Upper lobe of right lung (tissue), 1 donor: Measurements from ENCODE around the gene IFI27L2. TPM values are rescaled to one million over a fixed set of nuclear protein-coding genes. Genes with fewer than 3 reads are reported as not detected.

ENCODE experiments used
- ATAC-seq: fragments of 200-7000 bp; cut with Tn5 transposase; one replicate; pipeline ENCODE4 v1.9.1; 2020; ENCODE audit warnings: mild to moderate bottlenecking, moderate library complexity
- DNase-seq: peaks from one replicate; pipeline ENCODE4 v3.0.0-alpha.2; 2020
- H3K27ac ChIP-seq: fragments of 200-600 bp; one replicate; pipeline ENCODE4 v1.8.0; 2022
- H3K27me3 ChIP-seq: fragments of 200-600 bp; one replicate; pipeline ENCODE4 v1.8.0; 2022; ENCODE audit warnings: mild to moderate bottlenecking
- H3K36me3 ChIP-seq: fragments of 200-600 bp; one replicate; pipeline ENCODE4 v1.8.0; 2022
- H3K4me1 ChIP-seq: fragments of 200-600 bp; one replicate; pipeline ENCODE4 v1.8.0; 2022
- H3K4me3 ChIP-seq: fragments of 200-600 bp; one replicate; pipeline ENCODE4 v1.8.0; 2022; ENCODE audit warnings: mild to moderate bottlenecking
- H3K9me3 ChIP-seq: fragments of 200-600 bp; one replicate; pipeline ENCODE4 v1.8.0; 2022
- CTCF ChIP-seq: fragments of 200-600 bp; IDR thresholded peaks from one replicate; pipeline ENCODE4 v1.8.0; 2022; ENCODE audit warnings: antibody characterized with exemption
- intact Hi-C: fragments of 100-400 bp; cut with DNase I; formaldehyde crosslinking; loops from one replicate; pipeline ENCODE4 v1.11.0; 2022
- total RNA-seq: library from RNA; stranded (reverse); fragmentation: NEBNext Ultra II Directional; extraction: Animal tissue kit (Norgen Biotek cat#: 25700); gene quantifications from one replicate; pipeline ENCODE4 v1.2.1, GENCODE V29; 2021
- donor health status: DM: no; HTN: yes; CAD: no; lungs with severe emphysema.

IFI27L2 gene
- total RNA-seq, 1 donor from 2014 or later: 32.4 TPM

DNA sequence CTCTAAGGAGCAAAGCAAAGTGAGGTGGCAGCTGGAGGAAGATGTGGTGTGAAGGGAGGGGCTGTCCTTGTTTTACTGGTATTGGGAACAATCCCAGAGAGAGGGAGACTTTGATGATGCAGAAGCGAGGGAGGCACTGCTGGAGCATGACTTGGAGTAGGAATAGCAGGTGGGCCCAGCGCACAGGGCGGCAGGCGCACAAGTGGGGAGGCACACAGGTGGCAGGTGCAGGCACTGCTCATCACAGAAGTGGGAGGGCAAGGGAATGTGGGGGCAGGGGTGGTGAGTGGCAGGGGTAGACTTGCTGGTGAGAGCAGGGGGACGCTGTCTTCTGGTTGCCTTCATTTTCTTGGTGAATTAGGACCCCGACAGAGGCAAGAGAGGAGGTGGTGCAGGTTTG, 30.4 kb downstream of the IFI27L2 start:
- Histone ChIP-seq H3K36me3 (no peaks in the 10 kb centered on the region), H3K27ac (no peak overlapping the region), H3K27me3 (no peaks in the 10 kb centered on the region), H3K4me1 (no peaks in the 10 kb centered on the region), H3K9me3 (no peaks in the 10 kb centered on the region), H3K4me3 (no peak overlapping the region)
- DNase-seq: no peak
- ATAC-seq: no peak
- no peak for TF ChIP-seq CTCF
- intact Hi-C loops: no loop called here

DNA sequence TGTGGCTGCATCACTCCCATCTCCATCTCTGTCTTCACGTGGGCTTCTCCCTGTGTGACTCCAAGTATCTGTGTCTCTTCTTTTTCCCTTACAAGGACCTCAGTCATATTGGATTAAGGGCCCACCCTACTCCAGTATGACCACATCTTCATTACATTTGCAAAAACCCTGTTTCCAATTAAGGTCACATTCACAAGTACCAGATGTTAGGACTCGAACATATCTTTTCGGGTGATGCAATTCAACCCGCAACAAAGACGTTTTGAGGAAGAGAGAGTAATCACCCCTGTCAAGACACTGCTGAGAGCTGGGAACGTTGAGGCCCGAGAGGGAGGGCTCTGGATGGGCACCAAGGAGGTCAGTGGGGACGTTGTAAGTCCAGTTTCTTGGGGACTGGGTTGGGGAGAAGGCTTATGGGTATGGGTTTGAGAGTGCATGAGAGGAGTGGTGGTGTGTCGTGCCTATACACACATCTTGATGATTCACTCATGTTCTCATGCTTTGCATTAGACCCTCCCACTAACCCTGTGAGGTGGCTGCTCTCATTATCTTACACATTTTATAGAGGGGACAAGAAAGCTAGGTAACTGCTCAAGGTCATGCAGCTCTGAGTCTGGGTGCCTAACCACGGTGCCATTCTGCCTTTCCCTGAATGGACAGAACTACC, 30.9 kb downstream of the IFI27L2 start:
- no peak for ATAC-seq
- DNase-seq: no peak
- Histone ChIP-seq H3K27me3 (no peaks in the 10 kb centered on the region), H3K4me3 (no peak overlapping the region), H3K36me3 (no peaks in the 10 kb centered on the region), H3K9me3 (no peaks in the 10 kb centered on the region), H3K27ac (no peak overlapping the region), H3K4me1 (no peaks in the 10 kb centered on the region)
- intact Hi-C loops: no loop called here
- TF ChIP-seq CTCF: no peak

- DNase-seq (no peak), ATAC-seq (no peak)
- Histone ChIP-seq H3K27me3 (no peaks in the 10 kb centered on the region), H3K27ac (no peak overlapping the region), H3K36me3 (no peaks in the 10 kb centered on the region), H3K4me1 (no peaks in the 10 kb centered on the region), H3K4me3 (no peak overlapping the region), H3K9me3 (no peaks in the 10 kb centered on the region)
- TF ChIP-seq CTCF: no peak
- intact Hi-C loops: no loop called here
These were observed 32.3 kb downstream of the IFI27L2 start for GRCh38 chr14:94097091-94097490.

GRCh38 chr14:94093418-94093817, 36.0 kb downstream of the IFI27L2 start:
- DNase-seq: no peak
- Histone ChIP-seq H3K4me1 (no peaks in the 10 kb centered on the region), H3K9me3 (no peaks in the 10 kb centered on the region), H3K4me3 (no peak overlapping the region), H3K27ac (no peak overlapping the region), H3K36me3 (no peaks in the 10 kb centered on the region), H3K27me3 (no peaks in the 10 kb centered on the region)
- ATAC-seq: no peak
- intact Hi-C loops: no loop called here
- TF ChIP-seq CTCF: no peak

DNA sequence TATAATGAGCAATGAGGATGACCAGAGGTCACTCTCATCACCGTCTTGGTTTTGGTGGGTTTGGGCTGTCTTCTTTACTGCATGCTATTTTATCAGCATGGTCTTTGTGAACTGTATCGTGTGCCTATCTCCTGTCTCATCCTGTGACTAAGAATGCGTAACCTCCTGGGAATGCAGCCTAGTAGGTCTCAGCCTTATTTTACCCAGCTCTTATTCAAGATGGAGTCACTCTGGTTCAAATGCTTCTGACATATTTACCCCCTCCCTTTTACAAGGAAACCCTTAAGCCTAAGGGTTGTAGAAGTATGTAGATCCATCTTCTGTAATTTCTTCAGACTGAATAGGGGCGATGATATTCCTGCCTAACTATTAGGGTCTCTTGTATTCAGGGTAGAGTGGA, 39.9 kb downstream of the IFI27L2 start:
- intact Hi-C loops: no loop called here
- H3K27ac ChIP-seq: no peak overlapping the region
- no peaks in the 10 kb centered on the region for H3K4me1 ChIP-seq
- H3K4me3 ChIP-seq: no peak overlapping the region
- no peaks in the 10 kb centered on the region for H3K36me3 ChIP-seq
- no peak for ATAC-seq
- no peaks in the 10 kb centered on the region for H3K9me3 ChIP-seq
- no peak for TF ChIP-seq CTCF
- H3K27me3 ChIP-seq: no peaks in the 10 kb centered on the region
- no peak for DNase-seq

GRCh38 chr14:94088516-94088915, 40.9 kb downstream of the IFI27L2 start:
- no peaks in the 10 kb centered on the region for H3K36me3 ChIP-seq
- no peak overlapping the region for H3K4me3 ChIP-seq
- no peak for TF ChIP-seq CTCF
- H3K27me3 ChIP-seq: no peaks in the 10 kb centered on the region
- H3K4me1 ChIP-seq: no peaks in the 10 kb centered on the region
- intact Hi-C loops: no loop called here
- DNase-seq: no peak
- H3K27ac ChIP-seq: no peak overlapping the region
- H3K9me3 ChIP-seq: no peaks in the 10 kb centered on the region
- ATAC-seq: no peak
